Measurements from ENCODE around the gene MLNR.

DNA sequence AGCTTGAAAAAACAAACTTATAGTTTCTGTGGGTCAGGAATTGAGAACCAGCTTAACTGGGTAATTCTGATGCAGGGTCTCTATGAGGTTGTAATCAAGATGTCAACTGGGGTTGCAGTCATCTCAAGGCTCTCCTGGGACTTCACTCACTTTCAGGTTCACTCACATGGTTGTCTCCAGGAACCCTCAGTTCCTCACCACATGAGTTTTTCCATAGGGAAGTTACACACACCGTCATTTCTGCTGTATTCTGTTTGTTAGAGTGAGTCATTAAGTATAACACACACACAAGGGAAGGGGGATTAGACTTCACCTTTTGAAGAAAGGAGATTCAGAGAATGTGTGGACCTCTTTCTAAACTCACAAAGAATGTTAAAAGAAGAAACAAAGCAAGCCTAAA lies 34.9 kb upstream of the MLNR start:
- TF ChIP-seq SMAD3 (CRISPR knock-in tag; IDR thresholded peaks at IDR 0.05; ENCODE audit: borderline replicate concordance) (no peak), SMAD4 (CRISPR knock-in tag; IDR thresholded peaks at IDR 0.05) (no peak)
